Mucosa of gallbladder (tissue), 1 donor: ENCODE results near the gene MPPED2. TPM values are rescaled to one million over a fixed set of nuclear protein-coding genes. Genes with fewer than 3 reads are reported as not detected.

Source experiments
- DNase-seq: peaks from one replicate; pipeline ENCODE4 v3.0.0-alpha.2; 2020; ENCODE audit warnings: low spot score
- total RNA-seq: library from RNA; stranded (reverse); gene quantifications from one replicate; pipeline ENCODE4 v1.2.1, GENCODE V29; 2021
- donor health status: DM: no; HTN: no; CAD: no.

The MPPED2 gene
- total RNA-seq, 1 donor from 2014 or later = 5.6 TPM

GRCh38 chr11:30420233-30420787 is 165.8 kb downstream of the MPPED2 start:
- DNase-seq = no peak

DNA sequence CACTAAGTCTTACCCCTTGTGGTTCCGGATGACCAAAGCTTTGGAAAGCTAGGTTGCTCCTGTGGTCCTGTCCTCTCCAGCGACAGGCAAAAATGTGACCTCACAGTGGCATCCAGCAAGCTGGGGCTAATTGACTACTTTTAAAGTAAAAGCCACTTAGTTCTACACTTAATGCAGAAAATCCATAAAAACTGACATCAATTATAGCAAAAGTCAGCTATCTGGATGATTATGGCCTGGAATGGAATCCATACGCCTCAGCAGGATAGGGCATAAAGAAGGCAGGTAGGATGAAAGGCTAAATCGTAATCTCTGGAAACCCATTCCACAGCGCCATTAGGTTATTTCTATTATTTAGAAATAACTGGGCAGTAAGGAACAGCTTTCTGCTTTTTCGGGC is 171.3 kb downstream of the MPPED2 start:
- no peak for DNase-seq

DNA sequence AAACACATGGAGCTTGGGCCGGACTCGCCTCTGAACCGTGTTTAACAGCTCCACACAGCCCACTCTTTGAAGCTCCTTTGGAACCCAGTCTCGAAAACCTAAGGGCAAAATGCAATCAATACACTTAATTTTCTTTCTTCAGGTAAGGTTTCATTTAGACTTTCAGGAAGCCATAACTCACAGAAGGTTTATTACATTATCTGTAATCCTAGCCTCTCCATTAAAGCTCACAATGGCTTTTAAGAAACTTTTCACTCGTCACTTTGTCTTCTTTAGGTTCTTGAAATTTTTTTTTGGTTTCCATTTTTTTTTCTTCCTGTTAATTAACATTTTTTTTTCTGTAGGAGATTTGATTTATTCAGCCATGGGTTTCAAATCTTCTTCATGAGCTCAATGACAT is 171.9 kb downstream of the MPPED2 start:
- DNase-seq = no peak

GRCh38 chr11:30412509-30412908 is 173.6 kb downstream of the MPPED2 start:
- DNase-seq = no peak

- DNase-seq = no peak
These were observed 174.8 kb downstream of the MPPED2 start for GRCh38 chr11:30411383-30411782.

- no peak for DNase-seq
These were observed 179.0 kb downstream of the MPPED2 start for GRCh38 chr11:30406978-30407762.

GRCh38 chr11:30405385-30405784 is 180.8 kb downstream of the MPPED2 start:
- DNase-seq = no peak

GRCh38 chr11:30404136-30404535 is 182.0 kb downstream of the MPPED2 start:
- no peak for DNase-seq

GRCh38 chr11:30395751-30396150 is 190.4 kb downstream of the MPPED2 start:
- DNase-seq = no peak

- no peak for DNase-seq
These were observed 193.1 kb downstream of the MPPED2 start for GRCh38 chr11:30393012-30393411.

DNA sequence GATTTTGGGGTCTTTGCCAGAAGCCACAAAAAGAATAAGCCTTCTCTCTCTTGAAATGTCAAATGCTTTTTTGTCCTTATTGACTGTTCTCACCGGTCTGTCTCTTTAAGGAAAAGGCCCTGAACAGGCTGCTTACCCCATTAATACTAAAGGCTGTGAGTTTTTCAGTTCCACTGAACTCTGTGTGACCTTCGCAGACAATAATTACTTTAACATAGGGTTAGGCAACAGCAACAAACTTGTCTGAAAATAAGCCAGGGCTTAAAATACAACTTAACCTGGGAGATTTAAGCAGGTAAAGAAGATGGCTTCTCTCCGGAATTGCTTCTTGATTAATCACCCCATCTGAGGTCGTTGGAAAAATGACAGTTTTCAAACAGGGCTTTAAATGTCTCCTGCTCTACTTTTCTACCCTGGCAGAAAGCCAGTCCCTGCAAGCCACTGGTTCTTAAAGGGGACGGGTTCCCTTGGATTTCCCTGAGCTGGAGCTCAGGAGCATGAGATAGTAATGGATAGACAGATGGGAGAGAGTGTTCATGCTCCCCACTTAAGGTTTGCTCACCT is 193.8 kb downstream of the MPPED2 start:
- no peak for DNase-seq

- DNase-seq = no peak
These were observed 197.2 kb downstream of the MPPED2 start for GRCh38 chr11:30388957-30389356.

GRCh38 chr11:30387891-30388861 is 198.0 kb downstream of the MPPED2 start:
- no peak for DNase-seq

DNA sequence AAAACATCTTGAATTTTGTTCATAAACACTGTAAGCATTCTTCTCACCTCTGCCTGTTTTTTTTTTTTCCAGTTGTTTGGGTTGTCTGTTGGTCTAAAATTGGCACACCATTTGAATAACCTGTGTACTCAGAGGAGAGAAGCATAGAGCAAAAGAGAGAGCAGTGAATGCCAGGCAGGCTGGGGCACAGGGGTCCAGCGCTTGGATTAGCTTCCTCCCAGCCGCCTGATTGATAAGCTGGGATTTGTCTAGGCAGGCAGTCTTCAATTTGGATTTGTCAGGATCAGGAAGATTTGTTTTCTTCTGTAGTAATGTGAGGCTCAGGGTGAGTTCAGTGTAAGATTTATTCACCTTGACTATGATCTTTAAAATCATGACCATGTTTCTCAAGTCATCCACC is 204.3 kb downstream of the MPPED2 start:
- no peak for DNase-seq

DNA sequence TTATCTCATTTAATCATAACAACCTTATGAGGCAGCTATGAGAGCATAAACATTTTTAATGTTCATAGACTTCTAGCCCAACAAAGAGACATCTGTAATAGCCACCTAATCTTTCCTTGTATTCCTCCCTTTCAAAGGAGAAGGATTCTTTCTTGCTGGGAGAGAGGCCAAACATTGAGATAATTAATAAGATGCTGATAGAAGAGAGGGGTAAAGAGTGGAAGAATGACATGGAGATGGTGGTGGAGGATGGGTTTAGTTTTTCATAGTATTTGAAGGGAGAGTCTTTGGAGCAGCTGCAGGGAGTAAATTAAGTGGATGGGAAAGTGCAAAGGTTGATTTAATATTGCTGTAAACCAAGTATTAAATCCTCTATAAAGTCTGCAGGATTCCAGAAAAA is 205.3 kb downstream of the MPPED2 start:
- DNase-seq = no peak

DNA sequence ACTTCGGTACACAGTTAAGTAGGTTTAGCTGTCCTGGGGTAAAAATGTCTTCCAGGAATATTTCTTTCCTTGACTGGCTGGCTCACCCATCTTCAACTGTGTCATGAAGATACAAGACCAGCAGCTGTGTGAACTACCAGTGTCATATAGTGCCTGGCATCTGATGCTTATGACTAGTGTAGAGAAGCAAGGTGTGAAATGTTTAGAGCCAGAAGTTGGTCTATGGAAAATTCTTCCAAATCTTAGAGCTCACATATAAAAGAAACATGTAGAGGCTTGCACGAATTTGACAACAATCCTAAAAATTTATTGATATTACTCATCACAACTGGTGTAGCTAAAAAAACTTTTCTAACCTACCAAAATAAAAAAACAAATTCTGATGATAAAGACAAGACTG is 208.8 kb downstream of the MPPED2 start:
- DNase-seq = no peak

GRCh38 chr11:30370164-30370563 is 216.0 kb downstream of the MPPED2 start:
- DNase-seq = no peak

- DNase-seq = no peak
These were observed 217.8 kb downstream of the MPPED2 start for GRCh38 chr11:30368394-30368793.

- DNase-seq = no peak
These were observed 220.2 kb downstream of the MPPED2 start for GRCh38 chr11:30365793-30366517.

DNA sequence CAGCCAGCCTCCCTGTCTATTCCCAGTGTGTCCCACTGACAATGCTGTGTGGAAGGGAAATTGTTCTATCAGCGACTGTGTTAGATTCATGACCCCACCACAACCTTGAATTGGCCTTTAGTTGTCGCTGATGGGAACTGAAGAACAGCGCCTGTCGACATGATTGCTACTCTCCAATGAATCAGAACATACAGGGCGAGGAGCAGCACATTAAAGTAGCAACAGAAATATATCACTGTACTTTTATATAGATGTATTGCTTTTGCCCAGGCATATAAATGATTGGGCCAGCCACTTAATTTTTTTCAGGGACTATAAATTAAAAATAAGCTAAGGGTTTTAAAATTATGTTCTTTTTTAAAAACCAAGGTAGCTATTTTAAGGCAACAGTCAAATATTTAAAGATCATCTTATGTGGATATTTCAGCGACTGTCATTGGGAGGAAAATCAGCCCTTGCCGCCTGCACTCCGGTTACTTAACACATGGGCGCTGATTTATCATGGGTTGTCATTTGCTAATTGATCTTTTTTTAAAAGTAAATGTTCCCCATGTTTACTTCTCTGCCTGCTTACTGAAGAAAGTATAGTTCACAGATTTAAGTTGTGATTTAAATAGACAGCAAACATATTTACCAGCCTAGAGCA is 221.2 kb downstream of the MPPED2 start:
- no peak for DNase-seq
